ENCODE results near the gene OPTC.

DNA sequence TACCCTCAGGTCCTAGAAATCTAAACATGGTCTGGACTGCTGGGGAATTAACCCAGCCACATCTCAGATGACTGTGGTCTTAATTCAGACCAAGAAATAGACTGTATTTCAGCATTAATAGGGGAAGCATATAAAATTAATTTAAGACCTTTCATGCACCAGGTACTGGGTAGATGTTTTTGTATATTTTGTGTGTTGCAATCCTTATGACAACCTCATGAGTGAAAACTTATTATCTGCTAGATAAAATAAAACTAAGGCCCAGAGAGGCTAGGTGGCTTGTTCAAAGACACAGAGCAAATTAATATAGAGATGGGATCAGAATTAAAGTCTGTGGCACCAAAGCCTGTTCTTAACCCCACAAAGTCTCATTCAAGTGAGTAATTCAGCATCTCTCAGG is 40.1 kb downstream of the OPTC start:
- TF ChIP-seq GATA3 (IDR thresholded peaks at IDR 0.05; ENCODE audit: low read depth, low read length), result no peak
- TF ChIP-seq GATA2 (IDR thresholded peaks at IDR 0.05; ENCODE audit: low read depth, low read length), result no peak
